Erythroblast (primary cell): Measurements from ENCODE around the gene FRAT1.

Experiments
- GATA1 ChIP-seq: IDR thresholded peaks from 2 replicates; pipeline ENCODE4 v1.6.1; 2011; ENCODE audit warnings: low read depth, mild to moderate bottlenecking, control low read depth, low read length, moderate library complexity
- POLR2A ChIP-seq: IDR thresholded peaks from 2 replicates; pipeline ENCODE4 v1.6.1; 2011; ENCODE audit warnings: mild to moderate bottlenecking, low read length

- TF ChIP-seq POLR2A (no peak), GATA1 (no peak)
Observed at GRCh38 chr10:97274828-97275227, 44.2 kb upstream of the FRAT1 start.
